Mammary epithelial cell (primary cell): Measurements from ENCODE around the gene SMARCC1.

Experiments
- CTCF ChIP-seq, 2 donors: IDR thresholded peaks in 1 of 2; conservative IDR thresholded peaks in 1 of 2; 2 replicates each; pipeline ENCODE4 v1.5.1; 2011 to 2012; ENCODE audit warnings: inconsistent platforms in 2 of 2, low read length in 2 of 2, mild to moderate bottlenecking in 2 of 2, control low read depth in 1 of 2, low read depth in 1 of 2; ENCODE audit not compliant: insufficient read depth in 1 of 2; ENCODE audit errors: extremely low read depth in 1 of 2
- EZH2 ChIP-seq: IDR thresholded peaks from 2 replicates; pipeline ENCODE4 v1.6.1; 2012; ENCODE audit warnings: low read length, inconsistent platforms, borderline replicate concordance

DNA sequence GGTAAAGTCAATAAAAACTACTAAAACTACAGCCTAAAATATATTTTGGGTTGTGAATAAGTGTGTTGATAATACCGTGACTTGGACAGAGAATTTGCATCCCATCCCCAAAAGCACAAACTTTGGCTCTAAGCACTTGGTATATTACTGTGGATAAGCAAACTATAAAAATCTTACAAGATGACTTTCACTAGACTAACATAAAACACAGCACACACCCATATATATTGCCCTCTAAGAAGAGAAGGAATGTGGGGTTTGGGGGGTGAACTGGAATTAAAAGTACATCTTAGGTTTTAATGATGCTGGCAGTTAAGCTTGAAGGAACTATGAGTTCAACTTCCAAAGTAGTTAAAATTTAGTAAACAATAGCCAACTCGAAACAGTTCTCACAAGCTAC is 174.4 kb downstream of the SMARCC1 start:
- TF ChIP-seq CTCF (conservative IDR thresholded peaks at IDR 0.05 in 1 of 2, IDR thresholded peaks at IDR 0.05 in 1 of 2; ENCODE audit: extremely low read depth in 1 of 2, insufficient read depth in 1 of 2, low read depth in 1 of 2, low read length in 2 of 2) (no peak), EZH2 (no peak)
